SK-N-MC (cell line): ENCODE measurements around the gene RNF125.

Experiments
- EZH2 ChIP-seq: fragments of 200-600 bp; sonication (generic); IDR thresholded peaks from one replicate; pipeline ENCODE4 v1.6.1; 2017; ENCODE audit warnings: antibody characterized with exemption
- FOXP2 ChIP-seq: optimal IDR thresholded peaks from 2 replicates; pipeline ENCODE3; 2011; ENCODE audit warnings: mild to moderate bottlenecking, moderate library complexity; ENCODE audit not compliant: insufficient read depth; ENCODE audit errors: extremely low read length, control extremely low read depth
- POLR2AphosphoS5 ChIP-seq: IDR thresholded peaks from 2 replicates; pipeline ENCODE4 v1.6.1; 2012; ENCODE audit warnings: mild to moderate bottlenecking, low read depth, low read length, borderline replicate concordance

DNA sequence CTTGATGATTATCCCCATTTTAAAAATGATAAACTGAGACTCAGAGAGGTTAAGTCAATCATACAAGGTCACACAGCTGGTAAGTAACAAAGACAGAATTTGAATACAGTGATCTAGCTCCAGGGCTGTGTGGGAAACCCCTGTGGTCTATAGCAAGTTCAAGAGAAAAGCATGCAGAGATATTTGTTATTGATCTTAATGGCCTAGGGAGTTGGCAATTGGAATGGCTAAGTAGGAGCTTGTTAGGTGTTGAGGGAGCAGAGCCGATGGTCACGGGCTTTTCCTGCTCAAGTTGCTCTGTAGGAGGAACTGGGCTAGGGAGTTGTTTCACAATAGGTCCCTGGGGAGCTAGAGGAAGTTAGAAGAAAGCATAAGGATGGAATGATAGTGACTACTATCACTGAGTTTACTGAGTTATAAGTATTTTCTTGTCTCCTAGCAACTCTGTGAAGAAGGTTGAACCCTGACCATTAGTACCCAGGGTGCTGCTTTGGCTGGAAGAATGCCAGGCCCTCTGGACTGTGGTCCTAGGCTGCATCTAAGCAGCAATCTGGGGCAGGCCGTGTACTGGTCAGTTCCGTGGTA is 30.0 kb downstream of the RNF125 start:
- no peak for TF ChIP-seq POLR2AphosphoS5
- no peak for TF ChIP-seq EZH2
- no peak for TF ChIP-seq FOXP2
